Subcutaneous adipose tissue (tissue), 4 donors: Measurements from ENCODE around the gene ROBO1. TPM values are rescaled to one million over a fixed set of nuclear protein-coding genes. Genes with fewer than 3 reads are reported as not detected.

Experiments used
- total RNA-seq, 4 donors: library from RNA; depleted of rRNA; stranded (reverse); fragments of >200 nt; gene quantifications; one replicate each; pipeline ENCODE4 v1.1.0, GENCODE V29; 2016
- TF ChIP-seq, protein P1 (sequence below): fragments of 450-650 bp; IDR thresholded peaks from one replicate; pipeline ENCODE4 v1.5.1; 2016; ENCODE audit warnings: low read depth, mild to moderate bottlenecking, control low read depth, antibody characterized with exemption, moderate library complexity

Gene ROBO1
- total RNA-seq, 4 donors from 2014 or later: 26.6 to 34.0 (median 30.8) TPM

- TF ChIP-seq, protein P1, sequence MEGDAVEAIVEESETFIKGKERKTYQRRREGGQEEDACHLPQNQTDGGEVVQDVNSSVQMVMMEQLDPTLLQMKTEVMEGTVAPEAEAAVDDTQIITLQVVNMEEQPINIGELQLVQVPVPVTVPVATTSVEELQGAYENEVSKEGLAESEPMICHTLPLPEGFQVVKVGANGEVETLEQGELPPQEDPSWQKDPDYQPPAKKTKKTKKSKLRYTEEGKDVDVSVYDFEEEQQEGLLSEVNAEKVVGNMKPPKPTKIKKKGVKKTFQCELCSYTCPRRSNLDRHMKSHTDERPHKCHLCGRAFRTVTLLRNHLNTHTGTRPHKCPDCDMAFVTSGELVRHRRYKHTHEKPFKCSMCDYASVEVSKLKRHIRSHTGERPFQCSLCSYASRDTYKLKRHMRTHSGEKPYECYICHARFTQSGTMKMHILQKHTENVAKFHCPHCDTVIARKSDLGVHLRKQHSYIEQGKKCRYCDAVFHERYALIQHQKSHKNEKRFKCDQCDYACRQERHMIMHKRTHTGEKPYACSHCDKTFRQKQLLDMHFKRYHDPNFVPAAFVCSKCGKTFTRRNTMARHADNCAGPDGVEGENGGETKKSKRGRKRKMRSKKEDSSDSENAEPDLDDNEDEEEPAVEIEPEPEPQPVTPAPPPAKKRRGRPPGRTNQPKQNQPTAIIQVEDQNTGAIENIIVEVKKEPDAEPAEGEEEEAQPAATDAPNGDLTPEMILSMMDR: no peak
Observed at GRCh38 chr3:78647726-78648125, 1120.1 kb downstream of the ROBO1 start.

DNA sequence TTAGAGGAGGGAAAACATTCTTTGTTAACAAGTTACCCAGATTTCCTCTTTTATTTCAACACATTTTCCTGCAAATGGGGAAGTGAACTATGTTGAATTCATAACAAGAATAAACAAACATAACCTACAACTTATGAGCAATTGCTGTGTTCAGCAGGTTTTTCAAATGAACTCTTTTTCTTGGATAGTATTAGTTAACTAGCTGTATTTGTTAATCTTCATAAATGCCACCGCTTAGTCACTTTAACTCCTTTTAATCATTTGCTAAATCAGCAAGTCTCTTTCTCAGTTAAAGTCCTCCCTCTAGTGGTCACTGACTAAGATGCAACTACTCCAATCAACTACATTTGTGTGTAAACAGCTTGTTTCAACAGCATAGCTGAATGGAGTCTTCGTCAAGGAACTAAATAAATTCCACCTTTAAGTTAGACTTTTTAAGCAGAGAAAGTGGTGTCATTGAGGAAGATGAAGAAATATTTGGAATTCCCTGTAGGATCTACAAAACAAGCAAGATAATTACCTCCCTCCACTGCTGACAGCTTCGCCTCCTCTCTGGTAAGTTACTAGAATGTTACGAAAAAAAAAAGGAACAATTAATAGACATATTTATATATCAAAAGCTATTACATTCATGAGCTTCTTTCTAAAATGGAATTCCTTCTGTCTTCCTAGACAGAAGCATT is 1122.0 kb downstream of the ROBO1 start:
- TF ChIP-seq, protein P1: no peak

GRCh38 chr3:78644847-78645246 is 1123.0 kb downstream of the ROBO1 start:
- TF ChIP-seq, protein P1: no peak

DNA sequence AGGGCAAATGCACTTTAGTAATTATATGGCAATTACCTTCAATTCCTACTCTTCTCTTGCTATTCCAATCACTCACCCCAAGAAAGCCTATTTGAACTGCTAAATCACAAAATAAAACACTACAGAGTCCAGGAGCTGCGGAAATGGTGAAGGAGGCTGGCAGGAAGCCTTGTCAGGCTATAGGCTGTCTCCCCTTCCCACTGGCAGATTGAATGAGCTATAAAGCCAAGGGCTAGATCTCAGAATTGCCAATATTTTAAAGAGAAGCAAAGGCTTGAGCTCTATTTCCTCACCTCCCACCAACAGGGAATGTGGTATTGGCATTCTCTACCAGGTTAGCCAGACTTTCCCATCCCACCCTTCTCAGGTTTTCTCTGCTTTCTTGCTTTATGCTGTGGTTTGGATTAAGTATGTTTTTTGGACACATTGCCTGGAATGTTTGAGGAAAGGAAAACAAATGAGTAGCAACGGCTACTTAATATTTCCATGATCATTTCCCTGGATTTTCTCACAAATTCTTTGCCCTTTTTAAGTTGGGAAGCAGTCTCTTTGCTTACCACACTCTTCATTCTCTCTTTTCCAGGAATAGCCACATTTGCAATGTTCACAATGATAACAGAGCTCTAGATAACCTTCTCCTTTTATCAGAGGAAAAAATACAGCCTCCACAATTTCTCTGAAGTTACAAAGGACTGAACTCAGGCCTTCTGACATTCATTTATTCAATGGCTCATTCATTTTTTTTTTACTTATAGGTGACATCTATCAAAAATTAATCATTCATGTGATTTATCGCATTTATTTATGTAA is 1125.4 kb downstream of the ROBO1 start:
- TF ChIP-seq, protein P1: no peak

DNA sequence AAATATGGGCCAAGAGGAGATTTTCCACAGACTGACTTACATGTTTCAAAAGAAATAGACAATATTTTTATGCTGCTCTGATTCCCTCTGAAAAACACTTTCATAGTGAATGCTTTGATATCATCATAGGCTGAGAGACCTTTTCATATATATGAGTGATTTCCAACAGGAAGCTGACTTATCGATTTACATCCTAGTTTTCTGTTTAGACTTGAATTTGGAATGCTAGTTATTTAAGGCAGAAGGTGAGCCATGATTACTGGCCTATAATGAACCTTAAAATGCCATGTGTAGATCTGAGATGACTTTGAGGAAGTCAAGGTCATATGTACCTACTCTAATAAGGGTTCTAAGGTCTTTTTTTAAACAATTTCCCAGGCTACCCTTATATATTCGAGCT is 1126.1 kb downstream of the ROBO1 start:
- TF ChIP-seq, protein P1: no peak

- TF ChIP-seq, protein P1: no peak
Observed at GRCh38 chr3:78634316-78634715, 1133.5 kb downstream of the ROBO1 start.

DNA sequence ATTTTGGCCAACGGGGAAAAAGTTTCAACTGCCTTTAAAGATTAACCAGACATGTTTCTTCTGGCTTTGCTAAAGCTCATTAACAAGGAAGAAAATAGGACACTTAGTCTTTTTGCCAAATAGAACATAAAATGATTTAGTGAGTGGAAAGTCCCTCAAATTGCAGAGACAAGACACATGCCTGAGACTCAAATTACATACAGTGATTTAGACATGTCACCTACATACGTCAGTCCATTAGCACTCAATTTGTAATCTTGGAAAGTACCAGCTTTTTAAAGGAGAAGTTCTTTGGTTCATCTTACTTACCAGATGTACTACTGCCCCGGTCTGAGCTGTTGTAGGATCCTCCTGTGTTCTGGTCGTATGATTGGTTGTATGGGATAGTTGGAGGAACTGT is 1134.2 kb downstream of the ROBO1 start:
- TF ChIP-seq, protein P1: no peak
